Lower lobe of right lung (tissue), 2 donors: Measurements from ENCODE around the gene AXDND1. TPM values are rescaled to one million over a fixed set of nuclear protein-coding genes. Genes with fewer than 3 reads are reported as not detected.
"Not testable (repeated sequence)": the region's sequence is repeated elsewhere in the genome, so short reads cannot be mapped to it uniquely, and the experiment has no call there.

Experiments
- ATAC-seq, 2 donors: fragments of 200-7000 bp; cut with Tn5 transposase; one replicate each; pipeline ENCODE4 v1.9.1; 2020 to 2022; ENCODE audit warnings: mild to moderate bottlenecking in 2 of 2, moderate library complexity in 2 of 2
- DNase-seq: peaks from one replicate; pipeline ENCODE4 v3.0.0-alpha.2; 2020
- H3K27ac ChIP-seq: fragments of 200-600 bp; one replicate; pipeline ENCODE4 v1.8.0; 2022
- H3K27me3 ChIP-seq: fragments of 200-600 bp; one replicate; pipeline ENCODE4 v1.8.0; 2022; ENCODE audit warnings: low read depth
- H3K36me3 ChIP-seq: fragments of 200-600 bp; one replicate; pipeline ENCODE4 v1.8.0; 2022; ENCODE audit warnings: mild to moderate bottlenecking
- H3K4me1 ChIP-seq: fragments of 200-600 bp; one replicate; pipeline ENCODE4 v1.8.0; 2022
- H3K4me3 ChIP-seq: fragments of 200-600 bp; one replicate; pipeline ENCODE4 v1.8.0; 2022; ENCODE audit warnings: mild to moderate bottlenecking
- H3K9me3 ChIP-seq: fragments of 200-600 bp; one replicate; pipeline ENCODE4 v1.8.0; 2022
- CTCF ChIP-seq: fragments of 200-600 bp; IDR thresholded peaks from one replicate; pipeline ENCODE4 v1.8.0; 2022; ENCODE audit warnings: antibody characterized with exemption, mild to moderate bottlenecking
- intact Hi-C: fragments of 100-400 bp; cut with DNase I; formaldehyde crosslinking; loops from one replicate; pipeline ENCODE4 v1.11.0; 2022
- total RNA-seq: library from RNA; stranded (reverse); fragmentation: NEBNext Ultra II Directional; extraction: Animal tissue kit (Norgen Biotek cat#: 25700); gene quantifications from one replicate; pipeline ENCODE4 v1.2.1, GENCODE V29; 2021
- donor health status: DM: no; HTN: yes; CAD: no; lungs with severe emphysema.

AXDND1 gene
- total RNA-seq, 1 donor from 2014 or later = 0.59 TPM

GRCh38 chr1:179418706-179419105 is 52.9 kb downstream of the AXDND1 start:
- H3K27ac ChIP-seq, H3K36me3 ChIP-seq, ATAC-seq, intact Hi-C loops, DNase-seq, H3K4me1 ChIP-seq, H3K27me3 ChIP-seq, H3K9me3 ChIP-seq, H3K4me3 ChIP-seq: not testable (repeated sequence)

GRCh38 chr1:179424610-179425009 is 58.8 kb downstream of the AXDND1 start:
- Histone ChIP-seq H3K4me1 (no peaks in the 10 kb centered on the region), H3K27me3 (no peaks in the 10 kb centered on the region), H3K27ac (no peak overlapping the region), H3K9me3 (peaks cover 7% of the 10 kb centered on the region), H3K36me3 (no peaks in the 10 kb centered on the region), H3K4me3 (no peak overlapping the region)
- TF ChIP-seq CTCF = no peak
- intact Hi-C loops = no loop called here
- ATAC-seq (no peak), DNase-seq (no peak)

- Histone ChIP-seq H3K4me3 (no peak overlapping the region), H3K27ac (no peak overlapping the region), H3K27me3 (no peaks in the 10 kb centered on the region), H3K4me1 (no peaks in the 10 kb centered on the region), H3K9me3 (peaks cover 7% of the 10 kb centered on the region), H3K36me3 (no peaks in the 10 kb centered on the region)
- no peak for DNase-seq
- no peak for TF ChIP-seq CTCF
- intact Hi-C loops = no loop called here
- ATAC-seq = no peak
These were observed 59.4 kb downstream of the AXDND1 start for GRCh38 chr1:179425186-179425585.

GRCh38 chr1:179437171-179437570 is 71.4 kb downstream of the AXDND1 start:
- DNase-seq (no peak), ATAC-seq (no peak)
- Histone ChIP-seq H3K9me3 (no peaks in the 10 kb centered on the region), H3K4me1 (no peaks in the 10 kb centered on the region), H3K36me3 (no peaks in the 10 kb centered on the region), H3K27me3 (no peaks in the 10 kb centered on the region), H3K4me3 (no peak overlapping the region), H3K27ac (no peak overlapping the region)
- intact Hi-C loops = no loop called here
- no peak for TF ChIP-seq CTCF

GRCh38 chr1:179439646-179440045 is 73.9 kb downstream of the AXDND1 start:
- H3K4me3 ChIP-seq, ATAC-seq, H3K36me3 ChIP-seq, H3K4me1 ChIP-seq, H3K27me3 ChIP-seq, DNase-seq, H3K9me3 ChIP-seq, intact Hi-C loops, H3K27ac ChIP-seq: not testable (repeated sequence)

- H3K27me3 ChIP-seq, H3K4me1 ChIP-seq, H3K27ac ChIP-seq, DNase-seq, H3K4me3 ChIP-seq, ATAC-seq, H3K9me3 ChIP-seq, H3K36me3 ChIP-seq, intact Hi-C loops: not testable (repeated sequence)
These were observed 74.5 kb downstream of the AXDND1 start for GRCh38 chr1:179440301-179440700.

- Histone ChIP-seq H3K36me3 (no peaks in the 10 kb centered on the region), H3K4me1 (no peaks in the 10 kb centered on the region), H3K27ac (no peak overlapping the region), H3K4me3 (no peak overlapping the region), H3K9me3 (no peaks in the 10 kb centered on the region), H3K27me3 (no peaks in the 10 kb centered on the region)
- ATAC-seq (no peak), DNase-seq (no peak)
- intact Hi-C loops = no loop called here
- TF ChIP-seq CTCF = no peak
These were observed 75.2 kb downstream of the AXDND1 start for GRCh38 chr1:179440971-179441370.
